KBM-7 (cell line): ENCODE data around the gene FXYD3.
"Not testable (repeated sequence)": the region's sequence is repeated elsewhere in the genome, so short reads cannot be mapped to it uniquely, and the experiment has no call there.

Experiments
- DNase-seq: peaks from one replicate; pipeline ENCODE4 v3.0.0-alpha.2; 2015
- in situ Hi-C: fragments of 300-500 bp; cut with MboI; formaldehyde crosslinking; loops from 2 replicates; pipeline ENCODE4 v1.14.3; 2020; ENCODE audit warnings: low sequenced_read_pairs, low pct_unique_long_range_greater_than_20kb, mixed read lengths

Gene FXYD3

DNA sequence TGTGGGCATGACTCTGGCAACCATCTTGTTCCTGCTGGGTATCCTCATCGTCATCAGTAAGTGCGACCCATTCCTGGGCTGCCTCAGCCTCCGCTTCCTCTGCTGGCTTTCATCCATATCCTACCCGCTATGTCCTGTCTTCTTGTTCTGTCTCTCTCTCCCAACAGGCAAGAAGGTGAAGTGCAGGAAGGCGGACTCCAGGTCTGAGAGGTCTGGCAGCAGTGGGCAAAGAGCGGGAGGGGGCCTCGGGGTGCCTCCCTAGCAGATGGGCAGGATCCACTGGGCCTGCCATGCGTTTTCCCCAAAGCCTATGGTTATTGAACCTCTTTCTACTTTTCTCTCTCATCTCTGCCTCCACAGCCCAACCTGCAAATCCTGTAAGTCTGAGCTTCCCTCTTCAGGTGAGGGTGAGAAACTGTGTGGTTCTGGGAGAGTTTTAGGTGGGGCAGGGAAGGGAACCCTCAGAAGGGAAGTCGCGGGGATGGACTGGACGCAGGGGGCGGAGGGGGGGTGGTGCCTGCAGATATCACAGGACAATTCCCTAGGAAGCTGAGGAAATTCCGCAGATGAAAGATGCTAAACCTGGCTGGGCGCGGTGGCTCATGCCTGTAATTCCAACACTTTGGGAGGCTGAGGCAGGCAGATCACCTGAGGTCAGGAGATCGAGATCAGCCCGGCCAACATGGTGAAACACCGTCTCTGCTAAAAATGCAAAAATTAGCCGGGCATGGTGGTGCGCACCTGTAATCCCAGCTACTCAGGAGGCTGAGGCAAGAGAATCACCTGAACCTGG is 35.8 kb downstream of the FXYD3 start:
- no peak for DNase-seq
- in situ Hi-C loops: no loop called here

DNA sequence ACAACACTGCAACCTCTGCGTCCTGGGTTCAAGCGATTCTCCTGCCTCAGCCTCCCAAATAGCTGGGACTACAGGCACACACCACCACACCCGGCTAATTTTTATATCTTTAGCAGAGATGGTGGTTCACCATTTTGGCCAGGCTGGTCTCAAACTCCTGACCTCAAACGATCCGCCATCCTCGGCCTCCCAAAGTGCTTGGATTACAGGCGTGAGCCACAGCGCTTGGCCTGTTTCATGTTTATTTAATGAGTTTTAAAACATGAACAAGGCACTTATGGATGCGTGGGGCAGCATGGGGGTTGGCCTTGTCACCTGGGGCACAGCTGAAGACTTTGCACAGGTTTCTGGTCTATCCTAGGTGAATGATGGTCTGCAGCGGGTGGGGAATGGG is 37.5 kb downstream of the FXYD3 start:
- DNase-seq, in situ Hi-C loops: not testable (repeated sequence)

DNA sequence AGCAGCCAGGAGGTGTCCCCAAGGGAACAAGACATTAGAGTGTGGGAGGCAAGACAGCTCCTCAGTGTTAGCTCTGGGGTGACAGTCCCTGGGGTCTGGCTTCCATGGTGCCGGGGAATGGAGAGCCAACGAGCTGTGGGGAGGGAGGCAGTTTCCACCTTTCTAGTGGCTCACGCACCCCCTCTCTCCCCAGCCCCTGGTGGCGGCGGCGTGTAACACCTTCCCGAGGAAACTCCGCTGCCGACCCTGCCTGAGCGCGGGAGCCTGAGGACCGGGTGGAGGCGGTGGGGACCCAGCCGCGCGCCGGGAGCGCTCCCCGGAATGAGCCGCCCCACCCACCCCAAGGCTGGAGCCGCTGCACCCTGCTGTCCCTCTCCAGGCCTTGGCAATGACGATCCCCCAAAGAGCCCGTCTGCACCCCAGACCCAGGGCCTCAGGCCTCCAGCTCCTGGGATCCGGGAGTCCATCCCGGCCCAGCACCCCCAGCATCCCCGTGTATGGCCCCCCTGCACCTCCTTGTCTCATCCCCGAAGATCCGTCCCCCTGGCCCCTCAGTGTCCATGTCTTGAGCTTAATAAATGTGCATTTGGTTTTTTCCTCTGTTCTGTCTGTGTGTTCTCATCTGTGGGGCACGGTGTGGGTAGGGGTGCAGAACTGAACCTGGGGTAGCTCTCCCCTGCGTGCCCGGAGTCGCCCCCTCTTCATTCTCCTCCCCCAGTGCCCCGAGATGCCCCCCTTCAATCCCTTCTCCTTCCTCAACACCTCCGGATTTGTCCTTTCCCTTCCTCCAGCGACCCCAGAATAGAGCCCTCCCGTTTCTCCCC is 38.3 kb downstream of the FXYD3 start:
- in situ Hi-C loops: no loop called here
- peak; percentile 64 for DNase-seq

DNA sequence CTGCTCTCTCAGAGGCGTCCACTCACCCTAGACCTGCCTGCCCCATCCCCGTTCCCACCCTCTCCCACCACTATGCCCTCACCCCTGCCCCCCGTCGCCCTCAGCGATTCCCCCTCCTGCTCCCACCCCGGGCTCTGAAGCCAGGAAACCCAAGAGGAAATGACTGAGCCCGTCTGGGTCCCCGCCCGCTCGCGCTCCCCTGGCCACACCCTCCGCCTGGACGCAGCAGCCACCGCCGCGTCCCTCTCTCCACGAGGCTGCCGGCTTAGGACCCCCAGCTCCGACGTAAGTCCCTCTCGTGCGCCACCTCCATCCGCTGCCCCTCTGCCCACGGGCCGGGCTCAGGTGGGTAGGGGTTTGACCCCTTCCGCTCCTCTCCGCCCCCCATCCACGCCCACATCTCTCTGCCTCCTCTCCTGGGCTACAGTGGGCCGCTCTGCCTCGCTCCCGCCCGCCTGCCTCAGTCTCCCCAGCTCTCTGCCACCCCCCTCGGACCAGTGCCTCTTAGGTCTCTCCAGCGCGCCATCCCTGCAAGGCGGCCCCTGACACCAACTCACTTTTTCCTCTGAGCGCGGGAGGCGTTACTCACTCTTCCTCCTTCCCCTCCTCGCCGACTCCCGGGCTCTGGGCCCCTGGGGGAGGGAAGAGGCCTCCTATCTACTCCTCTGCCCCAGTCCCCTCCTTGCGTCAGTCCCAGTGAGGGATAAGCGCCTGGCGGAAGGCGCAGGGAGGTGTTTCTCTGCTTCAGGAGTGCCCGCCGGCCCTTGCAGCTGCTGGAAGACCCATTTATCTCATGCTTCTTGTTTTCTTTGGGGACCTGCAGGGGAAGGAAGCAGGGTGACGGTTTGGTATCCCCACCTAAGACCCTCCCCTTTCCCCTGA is 39.1 kb downstream of the FXYD3 start, which contains the start of gene FXYD5:
Gene FXYD5, plus strand, starts transcription at position 211 of the 882 bp plus-strand sequence. CDS start 816 bp downstream, outside the sequence.
- in situ Hi-C loops: no loop called here
- peak; percentile 84 for DNase-seq

DNA sequence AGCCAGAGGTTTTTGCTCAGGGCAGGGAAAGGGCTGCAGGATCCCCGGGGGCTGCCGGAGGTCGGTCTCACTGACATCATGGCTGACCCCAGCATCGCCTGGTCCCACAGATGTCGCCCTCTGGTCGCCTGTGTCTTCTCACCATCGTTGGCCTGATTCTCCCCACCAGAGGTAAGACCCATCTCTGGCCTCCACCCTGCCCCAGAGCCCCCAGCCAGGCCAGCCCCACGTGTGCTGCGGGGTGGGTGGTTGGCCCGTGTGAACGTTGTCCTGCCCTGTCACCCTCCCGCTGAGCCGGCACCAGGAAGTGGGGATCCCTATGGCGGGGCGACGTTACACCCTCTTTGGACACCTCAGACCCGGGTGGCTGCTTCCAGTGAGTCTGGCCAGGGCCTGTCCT is 39.8 kb downstream of the FXYD3 start:
- DNase-seq: no peak
- in situ Hi-C loops: no loop called here

DNA sequence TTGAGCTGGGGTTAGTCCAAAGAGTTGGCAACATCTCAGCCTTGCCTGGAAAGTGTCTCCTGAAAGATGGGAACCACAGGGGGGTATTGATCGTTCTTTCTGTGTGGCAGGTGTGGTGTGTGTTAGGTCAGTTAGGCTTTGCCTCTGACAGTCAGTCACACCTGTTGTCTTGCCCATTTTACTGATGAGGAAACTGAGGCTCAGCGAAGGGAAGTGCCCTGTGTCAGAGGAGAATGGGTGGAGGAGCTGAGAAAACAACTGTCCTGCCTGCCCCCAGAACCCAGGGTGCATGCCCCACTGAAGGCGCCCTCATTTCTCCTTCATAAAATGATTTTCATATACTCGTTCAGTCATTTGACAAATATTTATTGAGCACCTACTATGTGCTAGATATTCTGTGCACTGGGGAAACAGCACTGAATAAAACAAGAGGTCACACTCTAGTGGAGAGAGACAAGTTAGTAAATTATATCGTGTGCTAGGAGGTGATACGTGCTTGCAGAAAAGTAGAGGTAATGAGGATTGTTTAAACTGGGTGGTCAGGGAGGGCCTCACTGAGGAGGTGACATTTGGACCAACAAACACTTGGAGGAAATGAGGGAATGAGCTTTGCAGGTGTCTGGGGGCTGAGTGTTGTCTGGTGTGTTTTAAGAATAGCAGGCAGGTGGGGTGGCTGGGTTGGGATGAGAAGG is 40.5 kb downstream of the FXYD3 start:
- in situ Hi-C loops: no loop called here
- DNase-seq: no peak

DNA sequence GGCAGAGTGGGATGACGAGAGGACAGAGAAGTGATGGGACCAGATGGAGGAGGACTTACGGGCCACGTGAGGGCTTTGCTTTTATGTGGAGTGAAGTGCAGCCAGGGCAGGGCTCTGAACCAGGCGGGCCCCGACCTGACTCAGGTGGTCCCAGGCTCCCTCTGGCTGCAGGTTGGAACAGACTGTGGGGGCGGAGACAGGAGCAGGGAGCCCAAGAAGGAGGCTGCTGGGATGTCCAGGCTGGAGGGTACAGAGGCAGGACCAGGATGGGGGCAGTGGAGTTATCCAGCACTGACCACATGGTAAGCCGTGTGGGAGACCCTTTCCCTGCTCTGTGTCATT is 41.0 kb downstream of the FXYD3 start:
- in situ Hi-C loops: no loop called here

DNA sequence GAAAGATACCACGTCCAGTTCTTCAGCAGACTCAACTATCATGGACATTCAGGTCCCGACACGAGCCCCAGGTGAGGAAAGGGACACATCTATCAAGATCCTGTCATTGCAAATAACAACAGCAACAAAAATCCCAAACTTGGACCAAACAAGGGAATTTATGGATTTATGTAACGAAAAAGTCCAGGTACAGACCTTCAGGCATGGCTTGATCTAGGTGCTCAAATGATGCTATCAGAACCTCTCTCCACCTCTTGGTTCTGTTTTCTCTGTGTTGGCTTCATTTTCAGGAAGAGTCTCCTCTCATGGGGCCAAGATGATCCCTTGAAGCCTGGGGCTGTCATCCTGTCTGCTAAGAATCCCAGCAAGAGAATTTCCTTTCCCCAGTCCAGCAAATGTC is 41.8 kb downstream of the FXYD3 start:
- in situ Hi-C loops: no loop called here
- no peak for DNase-seq

More for the DNA sequence above, 41.0 kb downstream of the FXYD3 start:
- no peak for DNase-seq

DNA sequence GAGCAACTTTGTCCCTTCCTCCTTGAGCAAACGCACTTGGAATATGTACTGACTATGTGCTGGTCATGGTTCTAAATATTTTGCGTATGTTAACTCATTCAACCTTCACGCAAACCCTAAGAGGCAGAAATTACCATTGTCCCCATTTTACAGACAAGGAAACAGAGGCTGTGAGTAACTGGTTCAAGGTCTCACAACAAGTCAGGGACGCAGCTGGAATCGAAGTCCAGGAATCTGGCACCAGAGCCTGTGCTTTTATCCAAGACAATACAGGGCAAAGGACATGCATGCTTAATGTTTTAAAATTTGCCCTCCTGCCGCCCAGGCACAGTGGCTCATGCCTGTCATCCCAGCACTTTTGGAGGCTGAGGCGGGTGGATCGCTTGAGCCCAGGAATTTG is 44.0 kb downstream of the FXYD3 start:
- in situ Hi-C loops: no loop called here

DNA sequence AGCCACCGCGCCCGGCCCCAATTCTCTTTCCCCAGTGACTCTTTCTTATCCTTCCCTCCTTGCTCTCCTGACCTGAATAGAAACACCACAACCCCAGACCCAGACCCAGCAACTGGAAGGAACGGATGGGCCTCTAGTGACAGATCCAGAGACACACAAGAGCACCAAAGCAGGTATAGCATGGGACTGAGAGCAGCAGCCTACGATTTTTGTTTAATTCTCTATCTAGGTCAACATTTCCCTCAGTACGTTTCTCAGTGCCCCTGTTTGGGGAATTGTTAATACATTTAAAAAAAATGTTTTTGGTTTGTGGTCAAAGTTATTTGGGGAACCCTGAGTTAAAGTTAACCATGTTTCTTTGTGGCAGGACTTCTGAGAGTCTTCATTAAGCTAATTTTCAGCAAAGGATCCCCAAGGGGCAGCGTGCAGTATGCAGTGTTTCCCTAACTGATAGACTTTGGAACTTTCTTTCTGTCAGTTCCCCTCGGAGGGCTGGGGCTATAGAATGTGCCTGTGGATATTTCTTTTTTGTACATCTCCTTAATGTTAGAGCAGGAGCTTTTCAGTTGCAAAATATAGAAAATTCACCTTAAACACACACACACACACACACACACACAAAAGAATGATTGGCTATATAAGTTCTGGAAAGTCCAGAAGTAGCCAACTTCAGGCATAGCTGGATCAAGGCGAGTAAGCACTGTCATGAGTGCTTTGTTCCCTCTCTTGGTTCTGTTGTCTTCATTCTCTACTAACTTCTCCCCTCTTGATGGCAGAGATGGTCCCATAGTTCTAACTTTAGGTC is 45.2 kb downstream of the FXYD3 start:
- in situ Hi-C loops: no loop called here
- DNase-seq: no peak

More for the DNA sequence above, 44.0 kb downstream of the FXYD3 start:
- DNase-seq: no peak

DNA sequence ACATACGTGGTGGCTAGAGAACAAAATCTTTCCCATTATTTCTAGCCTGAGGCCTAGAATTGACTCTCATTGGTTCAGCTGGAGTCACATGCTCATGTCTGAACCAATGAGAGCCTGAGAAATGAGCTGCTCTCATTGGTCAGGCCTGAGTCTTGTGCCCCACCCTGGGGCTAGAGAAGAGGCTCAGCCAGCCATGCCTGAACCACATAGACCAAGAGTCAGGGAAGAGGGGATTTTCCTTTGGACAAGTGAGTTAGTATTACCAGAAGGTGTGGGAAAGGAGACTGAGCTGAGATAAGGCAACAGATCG is 45.8 kb downstream of the FXYD3 start:
- in situ Hi-C loops: no loop called here
- no peak for DNase-seq

DNA sequence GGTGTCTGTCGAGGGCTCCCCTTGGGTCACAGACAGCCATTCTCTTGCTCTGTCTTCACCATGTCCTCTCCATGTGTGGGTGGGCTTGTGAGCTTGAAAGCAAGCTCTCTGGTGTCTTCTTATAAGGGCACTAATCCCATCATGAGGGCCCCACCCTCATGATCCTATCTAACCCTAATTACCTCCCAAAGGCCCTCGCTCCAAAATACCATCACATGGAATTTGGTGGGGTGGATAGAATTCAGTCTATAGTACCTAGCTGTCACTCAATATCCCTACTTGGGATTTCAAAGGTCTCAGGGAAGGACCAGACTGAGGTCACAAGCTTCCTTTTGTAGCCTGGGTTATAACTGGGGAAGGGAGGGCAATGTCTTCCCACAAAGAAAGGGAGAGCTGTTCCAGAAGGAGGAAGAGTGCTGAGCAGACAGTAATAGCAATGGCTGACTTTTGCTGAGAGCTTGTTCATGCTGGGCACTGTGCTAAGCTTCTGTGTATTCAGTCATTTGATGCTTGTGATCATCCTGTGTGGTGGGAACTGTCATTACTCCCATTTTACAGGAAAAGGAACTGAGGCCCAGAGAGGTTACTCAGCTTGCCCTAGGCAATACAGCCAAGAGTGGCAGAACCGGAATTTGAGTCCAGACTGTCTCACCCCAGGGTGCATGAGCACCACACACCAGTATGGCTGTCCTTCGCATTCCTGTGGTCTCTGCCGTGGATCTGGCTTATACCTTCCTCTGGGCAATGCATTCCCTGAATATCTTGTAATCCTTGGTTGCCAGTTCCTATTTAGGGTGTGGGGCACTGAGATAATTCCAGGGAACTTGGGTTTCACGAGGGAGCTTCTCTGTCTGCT is 47.1 kb downstream of the FXYD3 start:
- in situ Hi-C loops: no loop called here
- no peak for DNase-seq

DNA sequence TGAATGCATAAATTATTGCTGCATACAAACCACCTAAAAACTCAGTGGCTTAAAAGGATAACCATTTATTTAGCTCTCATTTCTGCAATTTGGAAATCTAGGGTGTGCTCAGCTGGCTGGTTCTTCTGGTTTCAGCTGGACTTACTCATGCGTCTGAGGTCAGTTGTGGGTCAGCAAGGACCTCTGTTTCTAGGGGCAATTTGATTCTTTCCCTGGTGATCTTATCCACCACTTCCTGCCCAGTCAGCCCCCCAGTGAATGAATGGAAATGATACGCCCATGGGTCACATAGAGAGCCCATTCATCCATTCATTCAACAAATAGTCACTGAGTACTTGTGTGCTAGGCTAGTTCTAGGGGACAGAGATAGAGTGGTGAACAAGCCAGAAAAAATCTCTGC is 48.8 kb downstream of the FXYD3 start:
- in situ Hi-C loops: no loop called here
- DNase-seq: no peak

DNA sequence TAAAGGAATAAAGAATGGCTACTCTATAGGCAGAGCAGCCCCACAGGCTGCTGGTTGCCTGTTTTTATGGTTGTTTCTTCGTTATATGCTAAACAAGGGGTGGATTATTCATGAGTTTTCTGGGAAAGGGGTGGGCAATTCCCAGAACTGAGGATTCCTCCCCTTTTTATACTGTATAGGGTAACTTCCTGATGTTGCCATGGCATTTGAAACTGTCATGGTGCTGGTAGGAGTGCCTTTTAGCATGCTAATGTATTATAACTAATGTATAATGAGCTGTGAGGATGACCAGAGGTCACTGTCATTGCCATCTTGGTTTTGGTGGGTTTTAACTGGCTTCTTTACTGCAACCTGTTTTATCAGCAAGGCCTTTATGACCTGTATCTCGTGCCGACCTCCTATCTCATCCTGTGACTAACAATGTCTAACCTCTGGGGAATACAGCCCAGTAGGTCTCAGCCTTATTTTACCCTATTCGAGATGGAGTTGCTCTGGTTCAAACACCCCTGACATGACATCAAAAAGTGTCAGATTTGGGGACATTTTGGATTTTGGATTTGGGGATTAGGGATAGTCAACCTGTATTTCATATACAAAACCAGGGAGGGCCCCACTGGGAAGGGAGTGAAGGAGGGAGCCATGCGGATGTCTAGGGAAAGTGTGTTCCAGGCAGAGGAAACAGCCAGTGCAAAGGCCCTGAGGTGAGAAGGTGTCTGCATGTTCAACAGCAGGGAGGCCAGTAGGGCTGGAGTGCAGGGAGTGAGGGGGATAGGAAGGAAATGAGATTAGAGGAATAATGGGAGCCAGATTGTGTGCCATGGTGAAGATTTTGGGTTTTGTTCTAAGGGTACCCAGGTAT is 49.8 kb downstream of the FXYD3 start:
- in situ Hi-C loops: no loop called here
- DNase-seq: no peak

DNA sequence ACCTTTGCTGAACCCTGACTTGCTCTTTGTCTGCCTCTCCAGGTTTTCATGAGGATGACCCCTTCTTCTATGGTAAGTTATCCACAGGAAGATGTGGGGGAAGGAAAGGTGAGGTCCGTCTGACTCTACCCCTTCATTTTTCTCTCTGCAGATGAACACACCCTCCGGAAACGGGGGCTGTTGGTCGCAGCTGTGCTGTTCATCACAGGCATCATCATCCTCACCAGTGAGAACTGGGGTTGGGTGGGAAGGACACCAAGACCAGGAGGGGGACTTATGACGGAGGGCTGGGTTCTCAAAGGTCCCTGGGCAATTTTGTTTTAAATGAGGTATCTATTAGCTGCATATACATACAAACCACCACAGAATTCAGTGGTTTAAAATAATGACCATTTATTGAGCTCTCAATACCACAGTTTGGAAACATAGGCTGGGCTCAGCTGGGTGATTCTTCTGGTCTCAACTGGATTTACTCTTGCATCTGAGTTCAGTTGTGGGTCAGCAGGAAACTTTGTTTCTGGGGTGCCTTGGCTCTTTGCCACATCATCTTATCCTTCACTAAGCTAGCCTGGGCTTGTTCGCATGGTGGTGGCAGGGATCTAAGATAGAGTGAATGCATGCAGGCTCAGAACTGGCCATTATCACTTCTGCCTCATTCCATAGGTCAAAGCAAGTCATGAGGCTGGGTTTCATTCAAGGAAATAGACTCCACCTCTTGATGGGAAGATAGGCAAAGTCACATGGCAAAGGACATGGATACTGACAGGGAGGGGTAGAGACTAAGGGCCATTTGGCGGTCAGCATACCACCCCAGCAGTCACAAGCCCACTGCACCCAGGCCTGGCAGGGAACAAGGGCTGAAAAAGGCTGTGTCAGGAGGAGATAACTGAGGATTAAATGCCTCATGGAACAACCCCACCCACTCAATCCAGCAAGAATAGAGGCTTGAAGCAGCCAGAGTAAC is 50.8 kb downstream of the FXYD3 start:
- in situ Hi-C loops: no loop called here

More for the DNA sequence above, 50.8 kb downstream of the FXYD3 start:
- DNase-seq: no peak
